ENCODE results near the gene DLG5.
"Not testable (repeated sequence)": the region's sequence is repeated elsewhere in the genome, so short reads cannot be mapped to it uniquely, and the experiment has no call there.

The DLG5 gene

DNA sequence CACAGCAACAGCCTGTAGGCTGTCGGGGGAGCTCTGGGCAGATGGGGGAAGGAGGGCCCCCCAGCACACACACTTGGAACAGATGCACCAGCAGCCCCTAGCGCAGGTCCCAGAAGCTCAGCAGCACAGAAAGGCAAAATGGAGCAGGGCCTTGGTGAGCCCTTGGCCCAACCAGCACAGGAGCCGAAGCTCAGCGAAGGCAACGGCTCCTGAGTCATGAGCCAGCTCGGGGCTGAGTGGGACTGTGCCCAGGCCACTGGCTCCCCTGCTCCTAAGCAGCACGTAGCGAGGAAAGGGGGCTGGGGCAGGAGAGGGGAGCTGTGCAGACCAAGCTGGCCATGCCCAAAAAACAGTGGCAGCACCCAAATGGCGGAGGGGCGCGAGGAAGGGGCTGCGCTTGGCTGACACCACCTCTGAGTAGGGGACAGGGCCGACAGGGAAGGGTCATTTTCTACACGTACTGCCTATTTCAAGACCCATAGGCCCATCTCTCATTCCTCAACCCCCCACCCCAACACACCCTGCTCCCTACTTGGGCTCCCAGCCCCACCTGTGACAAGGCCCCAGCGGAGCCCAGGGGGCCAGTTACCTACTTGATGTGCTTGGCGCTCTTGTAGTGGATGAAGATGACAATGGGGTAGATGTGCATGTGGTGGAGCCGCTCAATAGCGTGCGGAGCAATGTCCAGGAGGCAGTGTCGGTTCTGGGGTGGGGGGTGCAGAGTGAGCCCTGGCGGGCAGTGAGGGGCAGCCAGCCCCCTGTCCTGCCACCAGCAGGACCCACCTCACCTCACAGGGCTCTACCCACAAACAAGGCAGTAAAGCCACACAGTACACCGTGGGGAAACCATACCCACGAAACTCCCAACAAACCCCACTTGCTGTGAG is 132.1 kb downstream of the DLG5 start:
- DNase-seq (ENCODE audit: low read depth in 2 of 2), result no peak

DNA sequence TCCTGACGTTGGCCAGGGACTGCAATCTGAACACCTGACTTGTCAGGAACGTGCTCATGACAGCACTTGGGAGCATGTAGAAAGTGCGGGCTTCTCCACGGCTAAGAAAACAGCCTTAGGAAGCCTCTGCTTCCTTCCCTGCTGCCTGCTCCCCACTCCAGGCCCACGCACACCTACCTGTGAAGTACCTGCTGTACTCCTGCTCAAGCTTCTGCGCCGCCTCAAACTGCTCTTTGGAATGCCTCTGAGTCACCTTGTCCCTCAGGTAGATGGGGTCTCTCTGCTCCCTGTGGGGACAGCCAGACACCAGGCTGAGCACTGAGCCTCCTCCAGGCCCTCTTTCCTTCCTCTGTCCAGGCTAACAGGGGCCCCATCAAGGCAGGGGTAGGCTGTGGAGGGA is 132.7 kb downstream of the DLG5 start:
- no peak for DNase-seq (ENCODE audit: low read depth in 2 of 2)

- no peak for DNase-seq (ENCODE audit: low read depth in 2 of 2)
Measured at GRCh38 chr10:77792155-77792554, 134.4 kb downstream of the DLG5 start.

GRCh38 chr10:77791506-77791905 is 135.0 kb downstream of the DLG5 start:
- no peak for DNase-seq (ENCODE audit: low read depth in 2 of 2)

GRCh38 chr10:77789861-77790260 is 136.7 kb downstream of the DLG5 start:
- no peak for DNase-seq (ENCODE audit: low read depth in 2 of 2)

DNA sequence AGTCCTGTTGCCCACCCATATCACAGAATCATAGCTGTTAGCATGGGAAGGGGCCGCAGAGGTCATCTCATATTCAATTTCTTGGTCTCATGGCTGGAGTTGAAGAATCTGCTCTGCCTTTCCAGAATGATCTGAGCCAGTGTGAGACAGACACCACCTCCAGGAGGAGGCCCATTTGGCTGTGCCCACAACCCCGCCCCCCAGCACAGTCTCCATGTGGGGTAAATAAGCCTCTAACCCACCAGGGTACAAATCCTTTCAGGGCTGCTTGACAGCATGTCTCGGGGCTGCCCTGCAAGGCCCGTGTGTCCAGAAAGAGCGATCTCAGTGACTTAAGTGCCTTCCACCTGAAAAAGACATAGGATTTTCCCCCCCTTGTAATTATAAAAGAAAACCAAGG is 137.5 kb downstream of the DLG5 start:
- no peak for DNase-seq (ENCODE audit: low read depth in 2 of 2)

DNA sequence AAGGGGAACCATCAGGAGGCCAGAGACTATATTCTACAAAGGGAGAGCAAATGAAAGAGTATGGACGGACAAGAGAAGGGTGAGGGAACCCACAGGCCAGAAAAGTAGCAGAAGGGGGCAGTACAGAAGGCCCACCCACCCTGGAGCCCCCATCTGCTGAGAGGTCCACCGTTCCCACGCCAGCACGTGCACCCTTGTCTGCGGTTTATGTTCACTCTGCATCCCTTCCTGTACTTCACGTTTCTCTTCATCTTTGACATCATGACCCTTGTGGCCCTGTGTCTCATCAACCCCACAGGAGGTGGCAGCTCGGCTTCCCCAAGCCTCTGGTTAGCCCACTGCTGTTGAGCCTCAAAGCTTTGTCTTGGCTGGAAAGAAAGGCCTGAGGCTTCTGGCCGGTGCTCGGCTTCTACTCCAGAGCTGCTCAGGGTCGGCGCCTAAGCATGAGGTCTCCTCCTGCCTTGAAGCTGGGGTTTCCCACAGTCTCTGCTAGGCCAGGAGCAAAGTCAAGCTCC is 138.0 kb downstream of the DLG5 start:
- no peak for DNase-seq (ENCODE audit: low read depth in 2 of 2)

GRCh38 chr10:77787440-77787839 is 139.1 kb downstream of the DLG5 start:
- DNase-seq (ENCODE audit: low read depth in 2 of 2), result no peak

DNA sequence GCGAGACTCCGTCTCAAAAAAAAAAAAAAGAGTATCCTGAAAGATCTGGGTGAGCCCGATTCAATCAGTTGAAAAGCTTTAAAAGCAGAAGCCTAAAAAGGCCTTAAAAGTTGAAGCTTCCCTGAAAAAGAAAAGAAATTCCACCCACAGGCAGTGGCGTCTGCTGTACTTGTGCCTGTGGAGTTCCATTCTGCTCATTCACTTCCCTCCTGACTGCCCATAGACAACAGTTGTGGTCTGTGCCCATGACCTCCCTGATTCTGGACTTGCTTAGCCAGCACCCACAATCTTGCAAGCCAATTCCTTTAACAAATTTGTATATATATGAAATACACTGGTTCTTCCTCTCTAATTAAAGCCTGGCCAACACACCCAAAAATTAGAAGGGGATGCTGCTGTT is 141.7 kb downstream of the DLG5 start:
- DNase-seq (ENCODE audit: low read depth in 2 of 2), result no peak

GRCh38 chr10:77782328-77783061 is 144.1 kb downstream of the DLG5 start:
- no peak for DNase-seq (ENCODE audit: low read depth in 2 of 2)

GRCh38 chr10:77781451-77782327 is 144.9 kb downstream of the DLG5 start:
- no peak for DNase-seq (ENCODE audit: low read depth in 2 of 2)

DNA sequence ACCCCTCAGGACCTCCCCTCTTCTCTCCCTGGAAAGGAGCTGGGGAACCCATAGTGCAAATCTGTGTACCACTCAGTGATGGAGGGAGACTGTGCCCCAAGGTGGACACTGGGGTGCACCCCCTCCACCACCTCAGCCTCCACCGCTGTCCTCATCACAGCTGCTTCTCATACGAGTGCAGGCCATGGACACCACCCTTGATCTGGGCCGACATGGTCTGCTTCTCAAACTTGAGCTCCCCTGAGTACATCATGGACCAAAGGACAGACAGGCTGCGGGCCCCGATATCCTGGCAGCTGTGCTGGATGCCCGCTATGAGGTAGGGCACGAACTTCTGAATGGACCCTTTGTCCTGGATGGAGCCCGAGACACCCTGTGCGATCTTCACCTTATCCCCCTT is 146.4 kb downstream of the DLG5 start:
- DNase-seq (ENCODE audit: low read depth in 2 of 2), result no peak

- DNase-seq (ENCODE audit: low read depth in 2 of 2), result no peak
Measured at GRCh38 chr10:77776487-77776886, 150.1 kb downstream of the DLG5 start.

- no peak for DNase-seq (ENCODE audit: low read depth in 2 of 2)
Measured at GRCh38 chr10:77774940-77775391, 151.6 kb downstream of the DLG5 start.

DNA sequence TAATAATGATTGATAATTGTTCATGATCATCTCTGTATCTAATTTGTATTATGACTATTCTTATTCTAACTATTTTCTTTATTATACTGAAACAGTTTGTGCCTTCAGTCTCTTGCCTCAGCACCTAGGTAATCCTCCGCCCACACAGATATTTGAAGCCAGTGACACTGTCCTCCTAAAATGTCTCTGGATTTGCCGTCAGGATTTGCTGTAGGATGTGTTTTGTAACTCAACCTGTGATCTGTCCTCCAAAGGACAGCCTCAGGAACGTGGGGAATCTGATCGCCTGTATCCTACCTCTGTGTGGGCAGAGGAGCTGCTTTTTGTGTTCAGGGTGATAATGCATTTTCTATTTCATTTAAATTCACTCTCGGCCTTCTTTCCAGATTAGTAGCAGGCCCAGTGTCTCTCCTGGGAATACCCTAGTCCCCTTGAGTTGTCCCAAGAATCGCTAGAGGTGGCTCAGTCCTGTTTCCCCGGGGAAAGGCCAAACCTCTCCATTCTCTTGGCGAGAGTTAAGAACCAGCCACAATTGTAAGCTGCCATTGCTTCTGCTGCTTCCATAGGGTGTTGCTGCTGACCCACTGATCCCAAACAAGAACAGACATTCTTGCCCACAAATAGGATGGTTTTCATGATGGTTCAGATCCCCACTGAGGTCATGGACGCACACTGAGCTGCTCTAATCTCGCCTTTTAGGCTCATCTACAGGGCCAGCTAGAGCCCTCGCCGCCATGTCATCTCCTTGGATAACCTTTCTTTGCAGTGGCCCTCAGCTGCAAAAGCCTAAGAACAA is 152.7 kb downstream of the DLG5 start:
- no peak for DNase-seq (ENCODE audit: low read depth in 2 of 2)

DNA sequence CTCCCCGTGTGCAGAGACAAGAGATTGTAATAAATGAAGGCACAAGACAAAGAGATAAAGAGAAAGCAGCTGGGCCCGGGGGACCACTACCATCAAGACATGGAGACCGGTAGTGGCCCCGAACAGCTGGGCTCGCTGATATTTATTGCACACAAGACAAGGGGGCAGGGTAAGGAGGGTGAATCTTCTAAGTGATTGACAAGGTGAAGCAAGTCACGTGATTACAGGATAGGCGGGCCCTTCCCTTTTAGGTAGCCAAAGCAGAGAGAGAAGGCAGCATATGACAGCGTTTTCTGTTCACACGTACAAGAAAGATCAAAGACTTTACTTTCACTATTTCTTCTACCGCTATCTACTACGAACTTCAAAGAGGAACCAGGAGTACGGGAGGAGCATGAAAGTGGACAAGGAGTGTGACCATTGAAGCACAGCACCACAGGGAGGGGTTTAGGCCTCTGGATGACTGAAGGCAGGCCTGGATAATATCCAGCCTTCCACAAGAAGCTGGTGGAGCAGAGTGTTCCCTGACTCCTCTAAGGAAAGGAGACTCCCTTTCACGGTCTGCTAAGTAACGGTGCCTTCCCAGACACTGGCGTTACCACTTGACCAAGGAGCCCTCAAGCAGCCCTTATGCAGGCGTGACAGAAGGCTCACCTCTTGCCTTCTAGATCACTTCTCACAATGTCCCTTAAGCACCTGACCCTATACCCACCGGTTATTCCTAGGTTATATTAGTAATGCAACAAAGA is 153.5 kb downstream of the DLG5 start:
- not testable (repeated sequence) for DNase-seq (ENCODE audit: low read depth in 2 of 2)

- no peak for DNase-seq (ENCODE audit: low read depth in 2 of 2)
Measured at GRCh38 chr10:77771851-77772250, 154.7 kb downstream of the DLG5 start.

- DNase-seq (ENCODE audit: low read depth in 2 of 2), result no peak
Measured at GRCh38 chr10:77771450-77771849, 155.1 kb downstream of the DLG5 start.

DNA sequence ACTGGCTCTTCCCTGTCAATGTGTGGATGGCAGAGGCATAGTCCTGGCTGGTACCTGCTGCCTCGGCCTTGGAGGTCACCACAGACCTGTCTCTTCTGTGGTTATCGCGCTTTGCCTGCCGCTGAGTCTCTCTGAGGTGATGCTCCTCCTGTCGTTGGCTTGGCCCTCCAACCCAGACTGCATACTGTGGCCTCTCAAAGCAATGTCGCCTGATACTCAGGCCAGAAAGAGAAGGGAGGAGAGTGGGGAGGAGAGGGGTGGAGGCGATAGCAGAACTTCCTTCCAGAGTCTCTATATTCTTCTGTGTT is 155.7 kb downstream of the DLG5 start:
- DNase-seq (ENCODE audit: low read depth in 2 of 2), result no peak

GRCh38 chr10:77770081-77770867 is 156.3 kb downstream of the DLG5 start:
- no peak for DNase-seq (ENCODE audit: low read depth in 2 of 2)

All from activated CD4-positive, alpha-beta T cell treated with anti-CD3 and anti-CD28 coated beads for 24 hours (primary cell).